Tibial nerve (tissue), 4 donors: Measurements from ENCODE around the gene HLA-C. TPM values are rescaled to one million over a fixed set of nuclear protein-coding genes. Genes with fewer than 3 reads are reported as not detected.
"Not testable (repeated sequence)": the region's sequence is repeated elsewhere in the genome, so short reads cannot be mapped to it uniquely, and the experiment has no call there.

Experiments
- DNase-seq, 2 donors: peaks; one replicate each; pipeline ENCODE4 v3.0.0-alpha.2; 2019; ENCODE audit warnings: low spot score in 2 of 2
- H3K27ac ChIP-seq, 4 donors: fragments of 200-600 bp; sonication (generic) in 3 of 4; one replicate each; pipeline ENCODE4 v1.5.1; 2017 to 2019; ENCODE audit warnings: mild to moderate bottlenecking in 1 of 4
- H3K27me3 ChIP-seq, 2 donors: fragments of 200-600 bp; sonication (generic) in 1 of 2; one replicate each; pipeline versions ENCODE4 v1.5.1 to v1.6.0; 2017 to 2019
- H3K36me3 ChIP-seq, 3 donors: fragments of 200-600 bp; sonication (generic); one replicate each; pipeline ENCODE4 v1.5.1; 2018 to 2019
- H3K4me1 ChIP-seq, 4 donors: fragments of 200-600 bp; sonication (generic) in 3 of 4; one replicate each; pipeline ENCODE4 v1.5.1; 2017 to 2019
- H3K4me3 ChIP-seq, 4 donors: fragments of 200-600 bp; sonication (generic) in 3 of 4; one replicate each; pipeline ENCODE4 v1.5.1; 2017 to 2019; ENCODE audit warnings: mild to moderate bottlenecking in 1 of 4, moderate library complexity in 1 of 4
- H3K9me3 ChIP-seq, 4 donors: fragments of 200-600 bp; sonication (generic) in 3 of 4; one replicate each; pipeline ENCODE4 v1.5.1; 2017 to 2019
- EP300 ChIP-seq, 2 donors: sonication (generic); formaldehyde crosslinking; IDR thresholded peaks; one replicate each; pipeline ENCODE4 v1.6.1; 2017; ENCODE audit warnings: antibody characterized with exemption in 2 of 2, mild to moderate bottlenecking in 1 of 2
- POLR2A ChIP-seq, 2 donors: fragments of 450-650 bp; IDR thresholded peaks; one replicate each; pipeline ENCODE4 v1.6.1; 2017; ENCODE audit warnings: antibody characterized with exemption in 2 of 2, mild to moderate bottlenecking in 2 of 2, moderate library complexity in 2 of 2
- WGBS, 2 donors: methylation state at CpG; one replicate each; pipeline ENCODE4 v1.1.5; 2018; 5-methylcytosine and 5-hydroxymethylcytosine counted together
- total RNA-seq, 4 donors: library from RNA; depleted of rRNA; stranded (reverse); fragments of >200 nt; gene quantifications; one replicate each; pipeline ENCODE4 v1.1.0, GENCODE V29; 2016
- TF ChIP-seq, protein P1 (sequence below), 5 experiments: fragments of 200-600 bp in 3 of 5; fragments of 450-650 bp in 2 of 5; sonication (generic) in 3 of 5; IDR thresholded peaks; one replicate each; pipeline ENCODE4 v1.5.1; 2016 to 2019; ENCODE audit warnings: antibody characterized with exemption in 5 of 5, mild to moderate bottlenecking in 3 of 5, moderate library complexity in 2 of 5

HLA-C gene
- total RNA-seq, 4 donors from 2014 or later: 148 to 482 (median 409) TPM

DNA sequence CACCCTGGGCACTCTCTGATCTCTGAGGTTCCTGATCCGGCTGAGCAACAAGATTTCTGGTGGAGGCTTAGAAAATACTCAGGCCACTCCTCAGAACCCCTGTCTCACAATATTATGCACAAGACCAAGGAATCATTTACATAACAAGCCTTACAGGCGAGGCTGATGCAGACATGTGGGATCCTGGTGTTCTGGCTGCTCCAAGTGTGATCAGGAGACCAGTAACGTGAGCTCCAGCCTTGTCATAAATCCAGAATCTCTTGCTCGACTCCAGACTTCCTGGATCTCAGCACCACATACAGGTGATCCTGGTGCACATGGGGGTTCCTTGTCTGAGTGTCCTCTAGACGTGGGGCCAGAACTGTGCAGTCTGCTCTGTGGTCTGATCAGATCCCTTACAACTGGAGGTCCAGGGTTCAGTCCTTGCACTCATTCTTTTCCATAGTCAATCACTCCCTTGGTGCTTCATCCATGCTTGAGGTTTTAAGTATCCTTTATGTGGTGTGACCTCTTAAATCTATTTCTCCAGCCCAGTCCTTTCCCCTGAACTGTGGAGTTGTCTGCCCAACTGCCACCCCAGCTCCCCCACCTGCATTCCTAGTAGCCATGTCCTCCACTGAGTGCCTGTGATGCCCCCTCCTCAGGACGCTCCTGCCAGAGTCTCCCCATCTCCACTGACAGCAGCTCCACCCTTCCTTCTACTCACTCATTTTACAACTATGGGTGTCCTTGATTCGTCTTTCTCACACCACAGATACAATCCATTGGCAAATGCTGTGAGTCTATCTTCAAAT lies 5.1 kb downstream of the HLA-C start:
- no peak for DNase-seq
- no peak overlapping the region for H3K4me3 ChIP-seq
- H3K36me3 ChIP-seq: peaks cover 0 to 5% (median 0%) of the 10 kb centered on the region in 3 donors
- H3K9me3 ChIP-seq: peaks cover 0 to 6% (median 0%) of the 10 kb centered on the region in 4 donors
- no peak overlapping the region for H3K27ac ChIP-seq
- H3K4me1 ChIP-seq: no peaks in the 10 kb centered on the region
- WGBS, 2 donors: 41 to 57% methylated on average over 7 of the region's 7 CpGs
- TF ChIP-seq, protein P1, sequence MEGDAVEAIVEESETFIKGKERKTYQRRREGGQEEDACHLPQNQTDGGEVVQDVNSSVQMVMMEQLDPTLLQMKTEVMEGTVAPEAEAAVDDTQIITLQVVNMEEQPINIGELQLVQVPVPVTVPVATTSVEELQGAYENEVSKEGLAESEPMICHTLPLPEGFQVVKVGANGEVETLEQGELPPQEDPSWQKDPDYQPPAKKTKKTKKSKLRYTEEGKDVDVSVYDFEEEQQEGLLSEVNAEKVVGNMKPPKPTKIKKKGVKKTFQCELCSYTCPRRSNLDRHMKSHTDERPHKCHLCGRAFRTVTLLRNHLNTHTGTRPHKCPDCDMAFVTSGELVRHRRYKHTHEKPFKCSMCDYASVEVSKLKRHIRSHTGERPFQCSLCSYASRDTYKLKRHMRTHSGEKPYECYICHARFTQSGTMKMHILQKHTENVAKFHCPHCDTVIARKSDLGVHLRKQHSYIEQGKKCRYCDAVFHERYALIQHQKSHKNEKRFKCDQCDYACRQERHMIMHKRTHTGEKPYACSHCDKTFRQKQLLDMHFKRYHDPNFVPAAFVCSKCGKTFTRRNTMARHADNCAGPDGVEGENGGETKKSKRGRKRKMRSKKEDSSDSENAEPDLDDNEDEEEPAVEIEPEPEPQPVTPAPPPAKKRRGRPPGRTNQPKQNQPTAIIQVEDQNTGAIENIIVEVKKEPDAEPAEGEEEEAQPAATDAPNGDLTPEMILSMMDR (IDR thresholded peaks at IDR 0.05): no peak
- TF ChIP-seq POLR2A (IDR thresholded peaks at IDR 0.05): no peak
- no peak for TF ChIP-seq EP300 (IDR thresholded peaks at IDR 0.05)
- H3K27me3 ChIP-seq: no peaks in the 10 kb centered on the region

DNA sequence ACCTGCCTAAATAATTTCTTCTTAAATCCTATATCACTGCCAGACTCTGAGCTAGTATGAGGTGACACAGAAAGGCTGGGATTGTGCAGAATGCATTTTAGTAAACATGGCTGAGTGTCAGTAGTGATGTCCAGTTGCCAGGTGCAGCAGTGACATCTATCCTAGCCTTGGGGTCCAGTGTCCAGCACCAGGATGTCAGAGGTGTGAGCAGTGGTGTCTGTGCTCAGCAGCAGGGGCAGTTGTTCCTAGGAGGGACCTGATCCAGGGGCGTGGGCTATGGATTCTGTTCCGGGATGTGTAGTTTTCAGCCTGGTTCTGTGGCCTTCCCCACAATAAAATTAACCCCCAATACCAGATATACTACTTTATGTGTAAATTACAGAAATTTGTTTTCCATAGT lies 6.0 kb downstream of the HLA-C start:
- Histone ChIP-seq H3K9me3 (peaks cover 0 to 6% (median 0%) of the 10 kb centered on the region in 4 donors), H3K36me3 (peaks cover 0 to 5% (median 0%) of the 10 kb centered on the region in 3 donors), H3K4me1 (no peaks in the 10 kb centered on the region), H3K27ac (no peak overlapping the region), H3K27me3 (no peaks in the 10 kb centered on the region), H3K4me3 (no peak overlapping the region)
- WGBS, 2 donors: 39 to 65% methylated on average over 2 of the region's 2 CpGs
- TF ChIP-seq POLR2A (IDR thresholded peaks at IDR 0.05) (no peak), EP300 (IDR thresholded peaks at IDR 0.05) (no peak)
- TF ChIP-seq, protein P1 (IDR thresholded peaks at IDR 0.05): no peak
- DNase-seq: no peak

DNA sequence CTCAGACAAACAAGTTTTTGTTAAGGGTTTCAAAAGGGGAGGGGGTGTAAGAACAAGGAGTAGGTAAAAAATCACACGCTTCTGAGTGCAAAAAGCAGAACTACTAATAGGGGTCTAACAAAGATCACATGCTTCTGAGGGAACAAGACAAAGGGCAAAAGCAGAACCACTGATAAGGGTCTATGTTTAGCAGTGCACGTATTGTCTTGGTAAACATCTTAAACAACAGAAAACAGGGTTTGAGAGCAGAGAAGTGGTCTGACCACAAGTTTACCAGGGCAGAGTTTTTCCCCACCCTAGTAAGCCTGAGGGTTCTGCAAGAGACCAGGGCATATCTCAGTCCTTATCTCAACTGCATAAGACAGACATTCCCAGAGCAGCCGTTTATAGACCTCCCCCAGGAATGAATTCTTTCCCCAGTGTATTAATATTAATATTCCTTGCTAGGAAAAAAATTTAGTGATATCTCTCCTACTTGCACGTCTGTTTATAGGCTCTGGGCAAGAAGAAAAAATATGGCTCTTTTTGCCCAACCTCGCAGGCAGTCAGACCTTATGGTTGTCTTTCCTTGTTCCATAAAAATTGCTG lies 8.5 kb downstream of the HLA-C start:
- not testable (repeated sequence) for H3K4me3 ChIP-seq, DNase-seq, H3K36me3 ChIP-seq, H3K27me3 ChIP-seq, H3K4me1 ChIP-seq, H3K9me3 ChIP-seq, H3K27ac ChIP-seq
- WGBS, 2 donors: 72 to 74% methylated on average over 5 of the region's 5 CpGs

DNA sequence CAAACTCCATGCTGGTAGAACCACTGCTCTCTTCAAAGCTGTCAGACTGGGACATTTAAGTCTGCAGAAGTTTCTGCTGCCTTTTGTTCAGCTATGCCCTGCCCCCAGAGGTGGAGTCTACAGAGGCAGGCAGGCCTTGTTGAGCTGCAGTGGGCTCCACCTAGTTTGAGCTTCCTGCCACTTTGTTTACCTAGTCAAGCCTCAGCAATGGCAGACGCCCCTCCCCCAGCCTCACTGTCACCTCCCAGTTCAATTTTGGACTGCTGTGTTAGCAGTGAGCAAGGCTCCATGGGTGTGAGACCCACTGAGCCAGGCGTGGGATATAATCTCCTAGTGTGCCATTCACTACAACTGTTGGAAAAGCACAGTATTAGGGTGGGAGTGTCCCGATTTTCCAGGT lies 11.9 kb downstream of the HLA-C start:
- not testable (repeated sequence) for H3K9me3 ChIP-seq, H3K27me3 ChIP-seq, H3K36me3 ChIP-seq, H3K4me1 ChIP-seq, H3K27ac ChIP-seq, H3K4me3 ChIP-seq, DNase-seq
- 39 to 70% methylated on average over 2 to 3 of the region's 3 CpGs for WGBS, 2 donors

DNA sequence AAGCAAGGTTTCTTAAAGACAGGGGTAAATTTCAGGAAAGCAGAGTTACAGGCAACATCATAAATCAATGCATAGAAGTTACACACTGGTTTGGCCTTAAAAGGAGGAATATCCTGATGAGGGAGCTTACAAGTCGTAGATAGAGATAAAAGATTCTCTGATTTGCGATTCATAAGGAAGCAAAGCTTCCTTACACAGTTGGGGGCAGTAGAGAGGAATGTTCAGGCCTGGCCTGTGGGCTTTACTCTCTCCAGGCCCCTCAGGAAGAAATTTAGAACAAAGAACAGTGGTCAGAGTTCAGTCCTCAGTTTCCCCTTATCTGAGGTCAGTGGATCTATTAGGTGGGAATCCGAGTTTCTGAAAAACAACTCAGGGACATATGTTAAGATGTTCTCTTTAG lies 19.3 kb downstream of the HLA-C start:
- Histone ChIP-seq H3K4me3 (no peak overlapping the region), H3K9me3 (peaks cover 0 to 9% (median 0%) of the 10 kb centered on the region in 4 donors), H3K36me3 (no peaks in the 10 kb centered on the region), H3K27ac (no peak overlapping the region), H3K27me3 (no peaks in the 10 kb centered on the region), H3K4me1 (no peaks in the 10 kb centered on the region)
- DNase-seq: no peak
- no peak for TF ChIP-seq EP300 (IDR thresholded peaks at IDR 0.05)
- TF ChIP-seq, protein P1 (IDR thresholded peaks at IDR 0.05): no peak
- TF ChIP-seq POLR2A (IDR thresholded peaks at IDR 0.05): no peak
- WGBS, 2 donors: 12 to 45% methylated on average over 3 of the region's 3 CpGs

DNA sequence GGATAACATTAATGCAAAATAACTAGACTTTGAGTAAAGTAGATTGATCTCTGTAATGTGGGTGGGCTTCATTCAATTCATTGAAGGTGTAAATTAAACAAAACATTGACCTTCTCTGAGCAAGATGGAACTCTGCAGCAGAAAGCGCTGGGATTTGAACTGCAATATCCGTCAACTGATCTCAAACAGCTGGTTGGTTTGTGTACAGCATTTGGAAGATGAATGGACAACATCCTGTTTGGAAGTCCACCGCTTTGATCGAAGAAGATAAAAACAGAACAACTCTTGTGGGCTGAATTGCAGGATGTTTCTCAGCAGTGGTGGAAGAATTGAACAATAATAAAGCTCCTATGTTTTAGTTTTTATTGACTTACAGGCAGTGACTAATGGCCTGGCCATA lies 20.6 kb downstream of the HLA-C start:
- Histone ChIP-seq H3K9me3 (peaks cover 0 to 18% (median 0%) of the 10 kb centered on the region in 4 donors), H3K4me1 (no peaks in the 10 kb centered on the region), H3K27ac (no peak overlapping the region), H3K36me3 (no peaks in the 10 kb centered on the region), H3K27me3 (no peaks in the 10 kb centered on the region), H3K4me3 (no peak overlapping the region)
- no peak for DNase-seq
- 58 to 77% methylated on average over 4 of the region's 4 CpGs for WGBS, 2 donors
- no peak for TF ChIP-seq POLR2A (IDR thresholded peaks at IDR 0.05)
- TF ChIP-seq, protein P1 (IDR thresholded peaks at IDR 0.05): no peak
- TF ChIP-seq EP300 (IDR thresholded peaks at IDR 0.05): no peak
